ENCODE measurements around the gene SMIM21.

DNA sequence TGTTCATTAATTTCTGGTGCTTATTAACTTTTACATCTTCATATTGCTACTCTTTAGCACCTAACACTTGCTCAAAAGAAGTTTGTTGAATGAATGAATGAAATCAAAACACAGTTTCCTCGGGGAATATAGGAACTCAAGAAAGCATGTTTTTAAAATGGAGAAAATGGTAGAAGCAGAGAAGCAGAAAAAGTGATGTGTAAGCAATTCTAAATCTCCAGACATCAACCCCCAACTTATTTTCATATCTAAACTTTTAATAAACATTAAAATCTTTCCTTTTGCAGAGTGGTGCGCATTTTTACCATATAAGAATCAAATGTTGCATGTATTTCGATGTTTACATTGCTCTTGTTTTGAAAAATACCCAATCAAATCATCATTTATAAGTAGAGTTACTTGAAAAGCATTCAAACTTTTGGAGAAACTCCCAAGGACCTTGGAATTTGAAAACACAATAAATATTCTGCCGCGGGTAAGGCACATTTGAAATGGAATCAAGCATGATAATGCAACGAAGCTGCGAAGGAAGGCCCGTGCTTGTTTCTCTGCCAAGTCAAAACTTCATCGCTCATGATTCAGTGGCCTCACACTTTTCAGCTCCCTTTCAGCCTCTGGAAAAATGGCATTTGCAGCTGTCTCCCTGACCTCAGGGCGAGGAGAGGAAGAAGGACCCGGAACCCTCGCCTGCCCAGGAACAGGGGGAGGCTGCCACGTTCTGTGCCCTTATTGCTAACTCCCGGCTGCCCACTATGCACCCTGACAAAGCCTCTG, 26.7 kb upstream of the SMIM21 start:
- TF ChIP-seq, protein P1, sequence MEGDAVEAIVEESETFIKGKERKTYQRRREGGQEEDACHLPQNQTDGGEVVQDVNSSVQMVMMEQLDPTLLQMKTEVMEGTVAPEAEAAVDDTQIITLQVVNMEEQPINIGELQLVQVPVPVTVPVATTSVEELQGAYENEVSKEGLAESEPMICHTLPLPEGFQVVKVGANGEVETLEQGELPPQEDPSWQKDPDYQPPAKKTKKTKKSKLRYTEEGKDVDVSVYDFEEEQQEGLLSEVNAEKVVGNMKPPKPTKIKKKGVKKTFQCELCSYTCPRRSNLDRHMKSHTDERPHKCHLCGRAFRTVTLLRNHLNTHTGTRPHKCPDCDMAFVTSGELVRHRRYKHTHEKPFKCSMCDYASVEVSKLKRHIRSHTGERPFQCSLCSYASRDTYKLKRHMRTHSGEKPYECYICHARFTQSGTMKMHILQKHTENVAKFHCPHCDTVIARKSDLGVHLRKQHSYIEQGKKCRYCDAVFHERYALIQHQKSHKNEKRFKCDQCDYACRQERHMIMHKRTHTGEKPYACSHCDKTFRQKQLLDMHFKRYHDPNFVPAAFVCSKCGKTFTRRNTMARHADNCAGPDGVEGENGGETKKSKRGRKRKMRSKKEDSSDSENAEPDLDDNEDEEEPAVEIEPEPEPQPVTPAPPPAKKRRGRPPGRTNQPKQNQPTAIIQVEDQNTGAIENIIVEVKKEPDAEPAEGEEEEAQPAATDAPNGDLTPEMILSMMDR (IDR thresholded peaks at IDR 0.05): no peak
- TF ChIP-seq POLR2A (IDR thresholded peaks at IDR 0.05): no peak
